GM18517 (cell line): ENCODE results near the gene TMEM135.
A peak's percentile ranks its signal among the peaks of the same experiment; 100 is the strongest.
"Not testable (repeated sequence)": the region's sequence is repeated elsewhere in the genome, so short reads cannot be mapped to it uniquely, and the experiment has no call there.

Experiments used
- ATAC-seq: cut with Tn5 transposase; IDR thresholded peaks from one replicate; pipeline ENCODE4 v1.9.1; 2021; ENCODE audit warnings: mild to moderate bottlenecking, moderate library complexity; ENCODE audit not compliant: unreplicated experiment

Gene TMEM135

DNA sequence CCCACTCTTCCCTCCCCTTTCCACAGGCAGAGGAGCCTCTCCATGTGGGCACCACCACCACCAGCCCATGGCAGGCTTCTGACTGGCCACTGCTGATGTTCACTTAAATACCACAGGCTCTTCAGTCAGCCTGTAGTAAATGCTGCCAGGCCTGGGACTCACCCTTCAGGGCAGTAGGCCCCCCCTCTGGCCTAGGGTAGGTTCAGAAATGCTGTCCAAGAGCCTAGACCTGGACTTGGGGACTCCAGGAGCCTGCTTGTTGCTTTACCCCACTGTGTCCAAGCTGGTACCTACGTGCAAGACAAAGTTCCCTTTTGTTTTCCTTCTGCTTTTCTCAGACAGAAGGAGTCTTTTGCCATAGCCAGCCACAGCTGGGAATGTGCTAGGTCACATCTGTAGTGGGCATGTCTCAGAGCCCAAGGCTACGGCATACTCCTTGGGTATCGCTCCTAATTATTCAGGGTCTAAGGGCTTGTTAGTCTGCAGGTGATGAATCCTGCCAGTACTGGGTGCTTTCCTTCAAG is 38.6 kb downstream of the TMEM135 start:
- ATAC-seq: no peak

DNA sequence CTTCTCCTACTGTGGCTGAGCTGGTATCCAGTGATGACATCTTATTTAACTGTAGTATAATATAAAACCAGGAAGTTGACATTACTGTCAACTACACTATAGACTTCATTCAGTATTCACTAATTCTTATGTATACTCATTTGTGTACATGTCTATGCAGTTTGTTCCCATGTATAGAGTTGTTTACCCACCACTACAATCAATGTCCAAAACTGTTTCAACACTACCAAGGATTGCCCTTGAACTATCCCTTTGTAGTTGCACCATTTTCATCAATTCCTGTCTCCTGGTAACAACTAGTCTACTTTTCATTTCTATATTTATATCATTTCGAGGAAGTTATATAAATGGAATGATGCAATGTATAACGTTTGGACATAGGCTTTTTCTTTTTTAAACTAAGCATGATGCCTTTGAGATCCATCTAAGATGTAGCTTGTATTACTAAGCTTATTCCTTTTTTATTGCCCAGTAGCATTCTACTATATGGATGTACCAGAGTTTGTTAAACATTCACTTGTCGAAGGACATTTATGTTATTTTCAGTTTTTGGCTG is 39.2 kb downstream of the TMEM135 start:
- ATAC-seq: no peak

DNA sequence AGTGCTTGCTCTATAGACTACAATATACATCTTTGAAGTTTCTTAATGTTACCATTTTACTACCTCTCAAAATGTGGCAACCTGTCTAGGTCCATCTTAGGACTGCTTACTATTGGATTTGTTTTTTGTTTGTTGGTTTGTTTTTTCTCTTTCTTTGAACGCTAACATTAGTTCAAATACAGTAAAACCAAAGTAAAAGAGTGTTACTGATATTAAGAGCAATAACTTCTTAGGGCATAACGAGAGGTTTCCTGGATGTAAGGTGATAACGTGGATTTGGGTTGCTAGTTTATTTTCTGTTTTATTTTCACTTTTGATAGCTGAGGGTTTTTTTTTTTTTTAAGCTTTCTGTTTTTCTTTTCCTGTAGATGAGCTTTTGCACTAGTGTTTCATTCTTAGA is 43.6 kb downstream of the TMEM135 start:
- ATAC-seq: peak; percentile 90

DNA sequence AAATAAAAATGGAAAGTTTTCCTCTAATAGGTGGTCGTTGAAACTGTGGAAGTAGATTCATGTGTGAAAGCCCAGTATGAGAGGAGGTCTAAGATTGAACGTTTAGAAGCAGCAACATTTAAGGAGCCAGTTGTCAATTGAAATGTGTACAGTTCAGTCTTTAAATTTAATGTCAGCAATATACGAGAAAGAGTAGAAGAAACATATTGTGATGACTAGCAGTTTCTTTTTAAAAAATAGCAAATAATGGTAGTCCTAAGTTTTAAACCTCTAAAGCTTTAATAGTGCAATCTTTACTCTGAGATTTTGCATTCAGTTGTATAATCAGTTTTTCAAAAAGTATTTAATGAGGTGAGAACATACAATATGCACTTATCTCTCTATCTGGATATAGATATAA is 44.9 kb downstream of the TMEM135 start:
- ATAC-seq: no peak

DNA sequence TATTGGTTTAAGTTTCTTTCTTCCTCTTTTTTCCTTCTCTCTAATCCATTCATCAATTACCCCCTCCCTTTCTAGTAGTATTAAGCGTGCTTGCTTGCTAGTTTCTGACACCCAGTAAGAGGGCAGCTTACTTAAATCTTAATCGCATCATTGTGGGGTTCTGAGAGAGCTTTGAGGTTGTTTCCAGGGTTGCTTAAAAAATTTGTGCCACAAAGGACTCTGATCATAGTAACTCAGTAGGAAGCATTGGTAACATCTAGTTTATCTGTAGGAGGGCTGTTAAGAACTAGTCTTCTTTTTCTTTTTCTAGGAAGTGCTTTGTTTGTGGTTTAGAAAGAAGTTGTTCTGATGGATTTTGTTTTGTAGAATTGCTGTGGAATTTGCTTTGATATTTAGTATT is 45.3 kb downstream of the TMEM135 start:
- no peak for ATAC-seq

DNA sequence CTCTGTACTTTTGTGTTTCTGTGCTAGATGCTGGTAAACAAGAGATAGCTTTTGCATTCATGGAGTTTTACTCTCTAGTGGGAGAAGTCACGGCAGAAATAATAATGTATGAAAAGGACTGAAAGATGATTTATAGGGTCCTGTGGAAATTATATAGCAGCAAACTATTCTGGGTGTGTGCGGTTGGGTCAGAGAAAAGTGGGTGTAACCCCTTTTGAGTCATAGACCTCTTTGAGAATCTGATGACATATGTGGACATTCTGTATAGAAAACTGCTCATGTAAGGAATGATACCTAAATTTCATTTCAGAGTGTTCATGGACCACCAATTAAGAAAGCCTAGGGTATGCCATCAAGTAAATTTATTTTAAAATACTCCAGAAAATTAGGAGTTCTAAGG is 54.4 kb downstream of the TMEM135 start:
- no peak for ATAC-seq

DNA sequence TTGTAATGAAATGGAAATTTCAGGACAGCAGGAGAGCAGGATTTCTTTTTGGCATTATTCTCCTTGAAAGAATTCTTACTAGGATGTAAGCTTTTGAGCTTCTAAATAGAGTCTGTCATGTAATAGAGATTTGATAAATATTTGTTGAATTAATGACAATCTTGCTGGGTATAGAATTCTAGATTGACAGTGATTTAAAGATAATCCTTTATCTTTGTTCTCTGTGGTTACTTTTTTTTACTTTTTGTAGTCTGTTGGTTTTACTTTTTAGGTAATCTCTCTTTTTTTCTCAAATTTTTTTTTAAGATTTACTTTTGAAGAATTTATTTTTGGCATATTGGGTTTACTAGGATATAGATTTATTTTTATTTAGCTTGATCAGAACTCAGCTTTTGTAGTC is 54.8 kb downstream of the TMEM135 start:
- ATAC-seq: no peak

DNA sequence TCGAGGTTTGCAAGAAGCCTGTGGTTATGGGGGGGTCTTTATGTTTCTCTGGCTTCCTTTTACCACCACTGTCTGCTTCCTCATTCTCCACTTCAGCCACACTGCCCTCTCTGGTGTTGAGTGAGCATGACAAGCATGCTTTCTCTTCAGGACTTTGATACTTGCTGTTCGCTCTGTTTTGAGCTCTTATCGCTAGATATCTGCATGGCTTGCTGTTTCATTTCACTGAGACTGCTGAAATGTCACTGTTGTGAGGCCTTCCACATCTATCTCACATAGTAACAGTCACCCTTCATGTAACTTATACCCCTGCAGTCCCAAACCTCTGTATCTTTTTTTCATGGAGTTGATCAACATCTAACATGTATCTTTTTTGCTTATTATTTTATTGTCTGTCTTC is 59.8 kb downstream of the TMEM135 start:
- ATAC-seq: peak; percentile 76

DNA sequence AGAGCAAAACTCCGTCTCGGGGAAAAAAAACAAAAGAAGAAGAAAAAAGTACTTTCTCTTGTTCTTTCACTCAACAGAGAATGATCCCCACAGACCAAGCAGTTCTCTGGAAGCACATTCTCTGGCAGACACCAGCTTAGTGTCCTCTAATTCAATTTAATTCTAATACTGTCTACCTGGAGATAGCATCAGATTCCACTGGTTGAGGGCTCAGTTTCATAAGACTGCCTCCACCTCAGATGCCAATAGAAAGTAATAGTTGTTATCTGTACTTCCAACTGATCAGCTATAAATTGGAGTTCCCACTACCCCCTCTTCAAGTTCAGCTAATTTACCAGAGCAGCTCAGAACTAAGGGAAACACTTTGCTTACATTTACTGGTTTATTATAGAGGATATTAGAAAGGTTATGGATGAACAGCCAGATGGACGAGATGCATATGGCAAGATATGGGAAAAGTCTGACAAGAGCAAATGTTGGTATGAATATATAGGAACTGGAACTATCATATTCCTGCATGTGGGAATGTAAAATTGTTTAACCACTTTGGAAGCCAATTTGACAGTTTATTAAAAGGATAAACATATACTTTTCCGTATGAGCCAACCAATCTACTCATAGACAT is 64.3 kb downstream of the TMEM135 start:
- ATAC-seq: no peak

DNA sequence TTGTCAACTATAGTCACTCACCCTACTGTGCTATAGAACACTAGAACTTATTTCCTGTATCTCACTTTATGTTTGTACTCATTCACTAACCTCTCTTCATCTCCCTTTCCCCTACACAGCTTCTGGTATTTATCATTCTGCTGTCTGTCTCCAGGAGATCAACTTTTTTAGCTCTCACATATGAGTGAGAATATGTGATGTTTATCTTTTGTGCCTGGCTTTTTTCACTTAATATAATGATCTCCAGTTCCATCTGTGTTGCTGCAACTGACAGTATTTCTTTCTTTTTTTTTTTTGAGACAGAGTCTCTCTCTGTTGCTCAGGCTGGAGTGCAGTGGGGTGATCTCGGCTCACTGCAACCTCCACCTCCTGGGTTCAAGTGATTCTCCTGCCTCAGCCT is 68.1 kb downstream of the TMEM135 start:
- not testable (repeated sequence) for ATAC-seq

DNA sequence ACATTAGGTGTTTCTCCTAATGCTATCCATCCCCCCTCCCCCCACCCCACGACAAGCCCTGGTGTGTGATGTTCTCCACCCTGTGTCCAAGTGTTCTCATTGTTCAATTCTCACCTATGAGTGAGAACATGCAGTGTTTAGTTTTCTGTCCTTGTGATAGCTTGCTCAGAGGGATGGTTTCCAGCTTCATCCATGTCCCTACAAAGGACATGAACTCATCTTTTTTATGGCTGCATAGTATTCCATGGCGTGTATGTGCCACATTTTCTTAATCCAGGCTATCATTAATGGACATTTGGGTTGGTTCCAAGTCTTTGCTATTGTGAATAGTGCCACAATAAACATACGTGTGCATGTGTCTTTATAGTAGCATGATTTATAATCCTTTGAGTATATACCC is 69.6 kb downstream of the TMEM135 start:
- ATAC-seq: not testable (repeated sequence)

DNA sequence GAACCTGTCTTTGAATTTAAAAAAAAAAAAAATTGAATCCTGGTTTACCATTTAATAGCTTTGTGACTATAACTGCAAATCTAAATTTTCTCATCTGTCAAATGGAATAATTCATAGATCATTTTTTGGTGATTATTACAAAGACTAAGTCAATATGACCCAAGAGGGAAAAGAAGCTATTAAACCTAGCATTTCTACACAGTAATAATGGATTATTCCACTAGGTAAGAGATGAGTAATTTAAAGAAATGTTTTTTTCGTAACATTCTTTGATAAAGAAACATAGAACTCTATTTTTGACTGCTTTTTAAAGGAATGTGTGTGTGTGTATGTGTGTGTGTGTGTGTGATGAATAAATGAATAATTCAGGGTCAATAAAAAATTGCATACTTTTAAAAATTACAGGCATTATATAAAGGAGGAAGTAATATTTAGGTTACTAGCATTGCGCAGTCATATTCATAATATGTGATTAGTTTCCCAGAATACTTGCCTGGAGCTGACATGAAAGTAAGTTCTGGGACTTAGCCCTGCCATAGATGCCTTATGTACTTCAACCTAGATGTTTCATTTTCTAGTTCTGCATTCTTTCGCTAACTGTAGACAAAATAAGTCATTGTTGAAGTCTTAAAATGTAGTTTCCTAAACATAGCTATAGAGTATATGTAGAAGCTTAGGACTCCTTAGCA is 72.9 kb downstream of the TMEM135 start:
- ATAC-seq: no peak

DNA sequence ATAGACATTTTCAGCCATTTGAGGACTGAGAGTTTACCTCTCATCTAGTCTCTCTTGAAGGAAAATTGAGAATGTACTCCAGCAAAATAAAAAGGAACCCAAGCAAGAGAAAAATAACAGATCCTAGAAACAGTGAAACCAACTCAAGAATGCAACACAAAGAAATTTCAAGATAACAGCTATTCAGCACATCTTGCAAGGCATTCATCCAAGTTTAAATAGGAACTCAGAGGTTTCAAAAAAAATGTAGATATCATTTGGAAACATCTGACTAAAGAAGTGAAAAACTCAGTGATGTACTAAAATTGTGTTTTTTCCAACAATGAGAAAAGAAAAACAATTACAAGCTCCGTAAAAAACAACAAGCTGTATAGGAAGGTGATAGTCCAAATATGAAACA is 76.4 kb downstream of the TMEM135 start:
- no peak for ATAC-seq

DNA sequence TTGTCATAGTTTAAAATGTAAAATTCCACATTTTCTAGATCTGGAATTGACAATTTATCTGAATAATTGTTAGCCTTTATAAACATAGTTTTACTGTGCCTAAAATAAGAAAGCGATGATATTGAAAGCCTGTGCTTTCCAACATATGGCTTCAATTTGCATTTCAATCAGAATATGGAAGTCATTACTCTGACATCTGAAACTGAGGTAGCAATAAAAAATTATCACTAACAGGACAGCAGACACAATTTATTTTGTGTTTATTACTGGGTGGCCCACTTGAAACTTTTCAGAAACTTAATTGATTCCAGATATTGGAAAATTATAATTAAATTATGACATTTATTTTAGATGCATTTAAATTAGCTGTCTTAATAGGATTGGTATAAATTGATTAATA is 78.5 kb downstream of the TMEM135 start:
- ATAC-seq: no peak

DNA sequence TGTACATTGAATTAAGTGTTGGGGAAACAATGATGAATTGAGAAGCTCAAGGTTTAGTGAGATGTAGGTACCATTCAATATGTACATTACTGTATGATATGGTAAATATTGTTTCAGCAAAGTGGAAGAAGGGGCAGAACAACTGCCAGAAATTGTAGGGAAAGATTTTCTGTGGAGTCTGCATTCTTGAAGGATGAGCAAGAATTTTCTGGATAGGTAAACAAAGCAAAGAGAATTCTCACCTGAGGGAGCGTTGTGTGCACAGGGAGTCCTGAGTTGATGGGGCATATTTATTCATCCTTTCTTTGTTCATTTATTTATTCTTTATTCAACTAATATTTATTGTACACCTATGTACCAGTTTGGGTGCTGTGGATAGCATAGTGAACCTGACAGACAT is 83.2 kb downstream of the TMEM135 start:
- no peak for ATAC-seq

DNA sequence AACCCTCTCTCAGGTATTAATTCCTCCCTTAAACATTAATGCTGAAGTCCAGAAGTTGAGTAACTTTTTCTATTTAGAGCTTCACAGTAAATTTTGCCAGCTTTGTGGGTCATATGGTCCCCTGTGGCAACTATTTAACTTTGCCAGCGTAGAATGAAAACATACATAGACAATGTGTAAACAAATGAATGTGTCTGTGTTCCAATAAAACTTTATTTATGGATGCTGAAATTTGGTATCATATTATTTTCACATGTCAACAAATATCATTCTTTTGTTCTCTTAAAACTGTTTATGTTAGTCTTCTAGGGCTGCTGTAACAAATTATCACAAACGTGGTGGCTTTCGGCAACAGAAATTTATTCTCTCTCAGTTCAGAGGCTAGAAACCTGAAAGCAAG is 85.1 kb downstream of the TMEM135 start:
- no peak for ATAC-seq

DNA sequence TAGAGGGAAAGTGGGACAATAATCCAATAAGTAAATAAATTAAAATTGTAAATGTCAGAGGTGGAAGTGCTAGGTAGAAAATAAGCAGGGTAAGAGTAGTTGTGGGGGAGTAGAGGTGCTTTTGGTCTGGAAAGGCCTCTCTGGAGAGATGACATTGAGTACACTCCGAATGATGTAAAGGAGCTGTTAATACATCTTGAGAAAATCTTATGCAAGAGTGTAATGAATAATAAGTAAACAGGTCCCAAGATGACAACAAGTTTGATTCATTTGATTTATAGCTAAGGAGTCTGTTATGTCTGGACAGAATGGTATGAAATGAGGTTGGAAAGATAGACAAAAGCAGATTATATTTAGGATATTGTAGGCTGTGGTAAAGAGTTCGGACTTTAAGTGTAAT is 87.5 kb downstream of the TMEM135 start:
- no peak for ATAC-seq

DNA sequence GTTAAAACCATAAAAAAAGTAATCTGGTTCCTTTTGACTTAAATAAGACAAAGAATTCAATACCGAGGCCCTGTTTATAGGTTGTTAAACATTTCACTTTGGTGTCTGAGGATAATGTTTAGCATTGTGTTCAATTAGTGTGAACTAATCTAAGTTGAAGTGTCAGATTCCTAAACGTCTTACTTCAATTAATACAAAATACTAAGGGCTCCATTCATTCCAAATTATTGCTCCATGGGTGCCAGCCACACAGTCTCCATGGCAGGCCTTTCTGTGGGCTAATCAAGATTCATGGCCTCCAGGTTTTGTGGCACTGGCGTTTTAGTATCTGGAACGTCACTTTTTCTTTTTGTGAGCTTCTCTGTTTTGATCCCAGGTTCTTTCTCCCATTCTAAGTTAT is 89.4 kb downstream of the TMEM135 start:
- no peak for ATAC-seq

DNA sequence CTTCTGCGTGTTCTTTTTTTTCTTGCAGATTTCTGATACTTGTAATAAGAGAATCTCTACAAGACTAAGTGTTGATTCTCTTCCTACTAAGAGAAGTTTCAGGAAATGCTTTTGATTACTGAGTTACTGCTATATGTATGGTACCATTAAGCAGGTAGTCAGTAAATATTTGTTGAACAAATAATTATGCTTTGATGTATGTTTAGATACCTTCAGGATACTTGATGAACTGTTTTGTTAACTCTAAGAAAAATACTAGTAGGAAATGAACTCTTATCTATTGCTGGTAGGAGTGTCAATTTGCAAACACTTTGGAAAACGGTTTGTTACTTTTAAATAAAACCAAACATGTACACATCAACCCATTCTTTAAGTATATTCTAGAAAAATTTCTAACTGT is 90.6 kb downstream of the TMEM135 start:
- no peak for ATAC-seq

DNA sequence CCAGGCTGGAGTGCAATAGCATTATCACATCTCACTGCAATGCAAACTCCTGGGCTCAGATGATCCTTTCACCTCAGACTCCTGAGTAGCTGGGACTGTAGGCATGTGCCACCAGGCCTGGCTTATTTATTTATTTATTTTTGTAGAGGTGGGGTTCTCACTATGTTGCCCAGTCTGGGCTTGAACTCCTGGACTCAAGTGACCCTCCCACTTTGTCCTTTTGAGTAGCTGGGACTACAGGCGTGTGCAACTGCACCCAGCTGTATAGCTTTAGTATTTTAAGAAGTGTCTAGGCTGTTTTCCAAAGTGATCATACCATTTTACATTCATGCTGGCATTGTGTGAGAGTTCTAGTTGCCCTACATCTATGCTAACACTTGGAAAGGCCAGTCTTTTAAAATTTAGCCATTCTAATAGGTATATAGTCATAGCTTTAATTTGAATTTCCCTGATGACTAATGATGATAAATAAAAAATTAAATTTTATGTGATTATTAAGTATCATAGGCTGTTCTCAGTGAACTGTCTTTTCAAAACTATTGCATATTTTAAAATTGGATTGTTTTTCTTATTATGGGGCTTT is 96.9 kb downstream of the TMEM135 start:
- no peak for ATAC-seq

DNA sequence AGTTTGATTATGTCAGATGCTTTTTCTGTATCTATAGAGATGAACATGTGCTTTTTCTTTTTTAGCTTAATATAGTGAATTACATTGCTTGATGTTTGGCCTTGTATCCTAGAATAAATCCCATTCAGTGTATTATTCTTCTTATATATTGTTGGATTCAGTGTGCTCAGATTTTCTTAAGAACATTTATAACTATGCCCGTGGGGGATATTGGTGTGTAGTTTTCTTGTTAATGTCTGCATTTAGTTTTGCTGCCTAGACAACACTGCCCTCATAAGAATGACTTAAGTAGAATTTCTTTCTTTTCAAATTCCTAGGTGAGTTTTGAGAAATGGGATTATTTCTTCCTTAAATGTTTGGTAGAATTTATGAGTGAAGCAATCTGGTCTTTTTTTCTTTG is 98.5 kb downstream of the TMEM135 start:
- no peak for ATAC-seq

DNA sequence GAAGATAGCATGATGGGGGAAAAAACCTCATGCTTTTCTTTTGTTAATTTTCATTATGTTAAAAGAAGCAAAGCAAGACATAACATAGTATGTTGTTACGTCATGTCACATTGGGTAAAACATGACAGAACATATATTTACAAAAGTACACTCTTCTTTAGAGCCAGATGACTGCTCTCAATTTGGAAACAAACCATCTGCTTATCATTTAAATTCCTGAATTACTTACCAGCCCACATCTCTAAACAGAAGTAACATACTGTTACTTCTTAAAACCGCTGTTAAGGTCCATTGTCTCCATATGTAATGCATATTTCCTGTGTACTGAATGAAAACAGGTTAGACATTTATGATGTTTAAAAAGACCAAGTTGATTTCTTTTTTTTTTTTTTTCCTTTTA is 100.0 kb downstream of the TMEM135 start:
- no peak for ATAC-seq
